AG09309 (cell line): ENCODE results near the gene SLC16A7.

Source experiments
- DNase-seq: peaks from one replicate; pipeline ENCODE4 v3.0.0-alpha.2; 2010; ENCODE audit warnings: low read depth
- H3K4me3 ChIP-seq: 2 replicates; pipeline ENCODE4 v1.5.1; 2011; ENCODE audit warnings: mild to moderate bottlenecking, low read depth, low read length, moderate library complexity; ENCODE audit not compliant: control insufficient read depth
- CTCF ChIP-seq: IDR thresholded peaks from 2 replicates; pipeline ENCODE4 v1.5.1; 2011; ENCODE audit warnings: mild to moderate bottlenecking, low read depth, low read length, inconsistent platforms; ENCODE audit not compliant: insufficient read depth, control insufficient read depth; ENCODE audit errors: missing control alignments

The SLC16A7 gene

DNA sequence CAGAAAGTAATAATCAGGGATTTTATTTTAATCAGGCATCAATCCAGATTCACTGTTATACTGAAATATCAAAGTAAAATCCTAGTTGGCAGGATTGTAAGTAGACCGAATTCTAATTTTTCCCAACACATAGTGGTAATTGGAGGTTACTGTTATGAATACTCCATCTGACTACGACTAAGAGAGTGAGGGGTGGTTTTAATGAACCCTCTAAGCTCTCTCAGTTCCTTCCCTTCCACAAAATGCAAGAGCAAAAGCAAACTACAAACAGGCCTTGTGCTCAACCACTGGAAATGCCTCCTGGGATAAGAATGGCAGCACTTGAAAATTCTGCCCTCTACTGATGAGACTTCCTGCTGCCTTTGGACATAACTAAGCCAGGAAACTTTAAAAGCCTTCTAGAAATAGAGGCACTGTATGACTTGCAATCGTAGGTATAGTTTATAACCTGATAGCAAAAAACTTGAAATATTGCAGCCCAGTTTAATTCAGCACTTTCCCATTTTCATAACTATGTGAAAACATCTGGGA is 184.8 kb downstream of the SLC16A7 start:
- DNase-seq: peak; percentile 3
- peak; percentile 50 for TF ChIP-seq CTCF

GRCh38 chr12:59787610-59788009 is 191.8 kb downstream of the SLC16A7 start:
- no peak overlapping the region for H3K4me3 ChIP-seq
- TF ChIP-seq CTCF: no peak
- no peak for DNase-seq

More for the DNA sequence above, 184.8 kb downstream of the SLC16A7 start:
- no peak overlapping the region for H3K4me3 ChIP-seq

GRCh38 chr12:59792647-59793046 is 196.8 kb downstream of the SLC16A7 start:
- no peak for DNase-seq
- no peak for TF ChIP-seq CTCF
- H3K4me3 ChIP-seq: no peak overlapping the region

DNA sequence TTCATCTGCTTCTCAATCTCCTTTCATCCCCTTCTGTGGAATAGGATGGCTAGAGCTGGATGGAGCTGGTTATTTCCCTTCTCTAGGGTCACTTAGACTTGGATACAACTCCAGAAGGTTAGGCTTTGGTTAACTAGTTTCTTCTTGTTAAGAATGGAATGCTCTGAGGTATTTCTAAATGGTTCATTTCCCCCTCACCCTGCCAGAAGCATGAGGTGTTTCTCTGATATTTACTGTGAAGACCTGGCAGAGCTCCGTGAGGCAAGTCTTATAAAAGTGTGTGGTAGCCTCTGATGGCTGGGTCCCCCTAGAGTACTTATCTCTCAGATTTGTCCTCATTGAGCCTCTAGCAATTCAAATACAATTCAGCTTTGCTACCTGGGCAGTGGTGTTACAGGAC is 207.9 kb downstream of the SLC16A7 start:
- DNase-seq: no peak
- H3K4me3 ChIP-seq: no peak overlapping the region
- TF ChIP-seq CTCF: no peak

- no peak overlapping the region for H3K4me3 ChIP-seq
- TF ChIP-seq CTCF: peak; percentile 72
- DNase-seq: no peak
Measured at GRCh38 chr12:59808317-59808910, 212.6 kb downstream of the SLC16A7 start.

GRCh38 chr12:59811991-59812390 is 216.2 kb downstream of the SLC16A7 start:
- H3K4me3 ChIP-seq: no peak overlapping the region
- no peak for DNase-seq
- TF ChIP-seq CTCF: no peak

DNA sequence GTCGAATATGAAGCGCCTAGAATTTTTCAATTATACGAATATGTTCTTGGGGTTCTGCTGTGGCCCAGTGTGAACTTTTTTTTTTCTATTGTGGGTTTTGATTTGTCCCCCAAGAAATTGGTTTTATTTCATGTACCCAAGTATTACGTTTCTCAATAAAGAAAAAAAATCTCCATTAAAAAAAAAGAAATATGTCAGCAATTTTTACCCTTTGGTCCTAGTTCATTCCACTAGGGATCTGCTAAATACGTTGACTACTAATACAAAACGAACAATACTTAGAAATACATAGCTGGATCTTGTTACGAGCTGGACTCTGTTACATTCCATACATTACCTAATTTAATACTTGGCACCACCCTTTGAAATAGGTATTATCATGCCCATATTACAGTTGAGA is 216.9 kb downstream of the SLC16A7 start:
- TF ChIP-seq CTCF: no peak
- no peak for DNase-seq
- H3K4me3 ChIP-seq: no peak overlapping the region
